HG03095 (cell line): ENCODE data around the gene RHEB.

Experiments used
- ATAC-seq: cut with Tn5 transposase; IDR thresholded peaks from one replicate; pipeline ENCODE4 v1.9.1; 2021; ENCODE audit warnings: moderate library complexity; ENCODE audit not compliant: unreplicated experiment

RHEB gene

DNA sequence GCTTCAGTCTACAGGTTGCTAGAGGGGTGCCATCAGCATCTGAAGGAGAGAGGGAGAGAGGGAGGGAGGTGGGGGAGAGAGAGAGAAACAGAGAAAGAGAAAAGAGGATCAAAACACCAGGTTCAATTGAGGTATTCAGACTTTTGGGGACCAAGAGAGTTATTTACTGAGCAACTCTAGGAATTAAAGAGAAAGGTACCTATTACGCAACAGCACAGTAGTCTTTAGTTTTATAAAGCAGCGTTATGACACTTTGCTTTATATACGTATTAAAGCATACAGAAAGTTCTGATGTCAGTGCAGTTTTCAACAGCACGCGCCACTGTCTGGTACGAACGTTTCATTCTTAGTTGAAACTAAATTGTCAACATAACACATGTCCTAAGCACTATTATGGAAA, 41.8 kb downstream of the RHEB start:
- no peak for ATAC-seq

DNA sequence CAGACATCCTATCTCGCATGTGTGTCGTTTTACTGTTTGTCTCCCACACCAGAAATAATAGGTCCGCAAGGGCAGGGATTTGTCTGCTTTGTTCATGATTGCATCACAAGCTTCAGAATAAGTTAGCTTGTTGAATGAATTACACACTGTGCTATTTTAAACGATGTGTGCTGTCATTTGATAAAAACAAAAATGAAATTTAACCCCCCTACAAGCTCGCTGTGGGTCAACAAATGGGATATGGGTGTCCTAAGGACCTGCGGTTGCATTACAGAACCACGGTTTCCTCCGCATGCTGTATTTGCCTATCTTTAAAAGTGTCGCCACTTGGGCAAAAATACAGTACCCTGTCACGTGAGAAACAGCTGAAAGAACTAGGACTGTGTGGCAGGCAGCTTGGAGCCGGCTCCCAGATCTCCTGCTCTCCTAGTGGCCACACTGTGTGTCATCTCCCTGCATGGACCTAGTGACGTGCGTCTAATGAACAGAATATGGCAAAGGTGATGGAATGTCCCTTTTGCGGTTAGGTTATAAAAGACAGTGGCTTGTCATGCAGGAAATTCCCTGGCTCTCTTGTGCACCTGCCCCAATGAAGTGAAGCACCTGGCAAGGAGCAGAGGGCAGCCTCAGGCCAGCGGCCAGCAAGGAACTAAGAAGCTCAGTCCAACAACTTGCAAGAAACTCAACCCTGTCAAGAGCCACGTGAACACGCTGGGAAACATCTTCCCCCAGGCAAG, 46.9 kb downstream of the RHEB start:
- peak; percentile 30 for ATAC-seq

DNA sequence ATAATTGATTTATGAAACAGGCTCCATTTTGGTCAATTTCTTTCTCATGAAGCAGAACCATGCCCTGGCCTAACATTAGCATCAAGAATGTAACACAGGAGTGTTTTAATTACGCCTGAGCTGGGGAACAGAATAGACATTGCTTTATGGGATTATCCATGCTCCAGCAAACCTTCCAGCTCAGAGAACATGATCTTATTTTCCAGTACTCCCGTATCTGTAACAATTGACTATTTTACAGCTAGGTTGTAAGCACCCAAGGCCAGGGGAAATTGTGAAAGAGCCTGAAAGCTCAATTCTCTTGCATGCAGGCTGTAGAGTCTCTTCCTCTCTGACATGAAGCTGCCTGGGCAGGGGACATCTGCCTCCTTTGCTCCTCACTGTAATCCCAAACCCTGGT, 49.0 kb downstream of the RHEB start:
- no peak for ATAC-seq

GRCh38 chr7:151469281-151469680, 50.4 kb downstream of the RHEB start:
- no peak for ATAC-seq

- ATAC-seq, result no peak
Measured at GRCh38 chr7:151468217-151469018, 51.3 kb downstream of the RHEB start.

DNA sequence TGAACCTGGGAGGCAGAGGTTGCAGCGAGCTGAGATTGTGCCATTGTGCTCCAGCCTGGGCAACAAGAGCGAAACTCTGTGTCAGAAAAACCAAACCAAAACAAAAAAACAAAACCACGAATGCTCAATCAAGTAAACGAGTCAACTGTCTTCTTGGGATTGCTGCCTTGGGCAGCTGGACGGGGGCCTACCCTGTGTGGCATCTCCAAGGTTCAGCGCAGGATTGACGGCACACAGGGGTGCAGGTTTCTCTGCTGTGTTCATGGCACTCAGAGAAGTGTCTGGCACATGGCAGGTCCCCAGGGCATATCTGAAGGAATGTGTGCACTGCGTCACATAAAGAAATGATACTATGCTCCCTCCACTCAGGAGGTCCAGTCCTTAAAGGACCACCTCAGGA, 54.5 kb downstream of the RHEB start:
- no peak for ATAC-seq

DNA sequence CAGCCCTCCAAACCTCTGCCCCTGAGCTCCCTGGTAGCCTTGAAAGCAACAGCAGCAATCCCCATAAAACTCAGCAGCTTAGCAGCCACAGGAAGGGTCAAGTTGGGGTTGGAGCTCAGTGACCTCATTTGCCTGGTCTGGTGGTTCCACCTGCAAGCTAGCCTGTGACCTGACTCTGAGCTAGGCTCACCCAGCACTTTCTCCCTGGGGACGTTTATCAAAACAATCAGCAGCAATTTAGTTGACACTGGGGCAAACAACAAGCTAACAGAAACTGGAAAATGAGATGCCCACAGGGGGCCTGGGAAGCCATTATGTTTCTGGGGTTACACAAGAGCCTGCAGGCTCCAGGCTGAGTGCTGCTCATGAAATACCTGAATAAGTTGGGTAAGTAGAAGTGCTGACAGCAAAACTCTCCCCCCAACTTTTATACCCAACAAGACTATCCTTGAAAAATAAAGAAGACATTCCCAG, 57.4 kb downstream of the RHEB start:
- no peak for ATAC-seq

DNA sequence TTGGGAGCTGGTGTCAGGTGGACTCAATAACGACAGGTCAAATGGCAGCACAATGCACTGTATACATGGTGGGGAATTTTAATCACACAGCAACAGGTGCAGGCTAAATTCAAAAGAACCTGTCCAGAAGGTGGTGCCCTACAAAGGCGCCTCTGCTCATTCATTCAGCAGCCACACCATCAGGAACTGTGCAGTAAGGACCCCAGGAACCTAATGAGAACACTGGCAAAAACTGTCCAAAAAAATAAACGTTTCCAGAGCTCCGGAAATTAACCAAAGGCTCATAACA, 57.8 kb downstream of the RHEB start:
- no peak for ATAC-seq

GRCh38 chr7:151461096-151461941, 58.4 kb downstream of the RHEB start:
- no peak for ATAC-seq

DNA sequence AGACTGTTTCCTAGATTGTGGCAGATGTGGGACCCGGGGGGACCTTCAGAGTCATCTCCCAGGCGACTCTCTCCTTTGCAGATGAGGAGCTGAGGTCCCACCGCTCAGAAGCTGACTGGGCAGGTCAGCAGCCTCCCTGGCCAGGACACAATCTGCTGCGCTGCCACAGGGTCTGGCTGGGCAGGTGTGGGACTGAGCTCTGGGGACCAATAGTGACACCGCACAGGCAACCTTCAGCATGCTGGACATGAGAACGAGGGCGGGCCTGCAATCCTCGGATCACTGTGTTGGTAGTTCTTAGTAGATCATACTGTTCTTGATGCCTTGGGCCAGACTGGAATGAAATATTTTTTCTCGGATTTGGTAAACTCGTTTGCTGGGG, 59.2 kb downstream of the RHEB start:
- no peak for ATAC-seq

DNA sequence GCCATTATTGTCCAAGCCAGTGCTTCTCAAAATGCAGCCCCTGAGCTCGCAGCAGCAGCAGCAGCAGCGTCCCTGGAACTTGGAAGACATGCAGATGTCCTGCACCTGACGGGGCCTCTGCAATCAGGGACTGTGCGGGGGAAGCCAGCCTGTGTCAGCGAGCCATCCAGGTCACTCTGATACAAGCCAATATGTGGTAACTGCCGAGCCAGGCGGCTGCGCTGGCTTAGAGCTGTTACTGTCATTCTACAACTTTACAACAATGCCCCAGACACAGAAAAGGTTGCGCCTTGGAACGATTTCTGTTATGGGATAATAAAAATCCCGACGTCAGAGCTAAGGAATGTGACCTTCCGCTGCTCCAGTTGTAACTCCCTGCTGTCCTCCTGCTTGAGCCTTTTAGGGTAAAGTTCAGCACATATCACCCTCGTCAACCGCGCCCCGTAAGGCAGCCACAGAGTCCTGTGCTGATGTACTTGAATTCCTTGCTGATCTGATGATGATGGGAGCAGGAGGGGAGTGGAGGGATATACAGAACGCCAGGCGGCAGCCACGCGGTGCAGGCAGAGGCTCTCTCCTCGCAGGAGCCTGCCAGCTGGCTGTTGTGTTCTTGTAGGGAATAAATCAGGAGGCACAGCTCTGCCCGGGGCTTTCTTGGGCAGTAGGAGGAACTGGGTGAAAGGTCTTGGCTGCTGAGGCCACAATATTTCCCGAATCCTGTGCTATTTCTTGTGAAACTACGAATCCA, 59.8 kb downstream of the RHEB start:
- no peak for ATAC-seq

GRCh38 chr7:151457534-151457933, 62.2 kb downstream of the RHEB start:
- no peak for ATAC-seq

DNA sequence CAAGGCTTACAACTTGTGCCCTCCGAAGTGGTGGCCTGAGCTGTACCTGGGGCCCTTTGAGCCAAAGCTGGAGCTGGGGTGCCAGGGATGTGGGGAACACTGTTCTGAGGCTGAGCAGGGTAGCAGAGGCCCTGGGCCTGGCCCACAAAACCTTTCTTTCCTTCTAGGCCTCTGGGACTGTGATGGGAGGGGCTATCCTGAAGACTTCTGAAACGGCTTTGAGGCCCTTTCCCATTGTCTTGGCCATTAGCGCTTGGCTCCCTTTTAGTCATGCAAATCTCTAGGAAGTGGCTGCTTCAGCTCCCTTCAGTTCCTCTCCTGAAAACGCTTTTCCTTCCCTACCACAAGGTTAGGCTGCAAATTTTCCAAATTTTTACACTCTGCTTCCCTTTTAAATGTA, 62.9 kb downstream of the RHEB start:
- no peak for ATAC-seq

- no peak for ATAC-seq
Measured at GRCh38 chr7:151456276-151456675, 63.4 kb downstream of the RHEB start.

GRCh38 chr7:151455690-151456089, 64.0 kb downstream of the RHEB start:
- no peak for ATAC-seq

- no peak for ATAC-seq
Measured at GRCh38 chr7:151454932-151455530, 64.7 kb downstream of the RHEB start.

DNA sequence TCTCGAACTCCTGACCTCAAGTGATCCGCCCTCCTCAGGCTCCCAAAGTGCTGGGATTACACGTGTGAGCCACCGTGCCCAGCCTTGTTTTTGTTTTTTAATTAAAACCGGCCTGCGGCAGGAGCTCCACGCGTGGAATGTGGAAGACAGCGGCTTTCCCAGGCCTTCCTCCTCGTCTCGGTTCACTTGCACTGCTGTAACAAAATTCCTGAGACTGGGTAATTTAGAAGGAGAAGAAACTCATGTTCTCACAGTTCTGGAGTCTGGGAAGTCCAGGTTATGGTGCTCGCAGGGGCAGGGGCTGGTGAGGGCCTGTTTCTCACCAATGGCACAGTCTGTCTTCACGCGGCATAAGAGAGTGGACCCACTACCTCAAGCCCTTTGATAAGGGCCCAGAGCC, 65.4 kb downstream of the RHEB start:
- no peak for ATAC-seq

DNA sequence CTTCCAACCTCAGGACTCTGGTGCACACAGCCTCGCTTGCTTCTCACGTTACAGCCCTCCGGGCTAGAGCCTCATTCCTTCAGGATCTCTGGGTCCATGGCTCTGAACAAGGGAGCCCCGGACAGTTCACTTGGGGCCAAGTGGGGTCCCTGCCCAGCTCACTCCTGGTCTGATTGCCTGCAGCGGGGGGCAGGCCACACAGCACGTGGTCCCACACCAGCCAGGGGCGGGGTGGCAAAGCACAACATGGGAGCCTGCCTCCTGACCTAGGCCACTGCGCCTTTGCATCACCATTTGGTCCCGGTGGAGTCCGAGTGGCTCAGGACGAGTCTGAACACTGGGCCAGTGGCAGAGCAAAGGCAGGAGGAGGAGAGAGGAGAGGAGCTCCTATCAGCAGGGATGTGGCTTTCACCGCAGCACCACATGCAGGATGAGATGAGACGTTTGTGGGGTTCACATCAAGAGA, 66.3 kb downstream of the RHEB start:
- no peak for ATAC-seq

GRCh38 chr7:151452680-151453325, 66.9 kb downstream of the RHEB start:
- no peak for ATAC-seq
